Stimulated activated CD8-positive, alpha-beta memory T cell treated with anti-CD3 and anti-CD28 coated beads, Interleukin-15, amount 100 ng/mL, for 48 hours (primary cell): ENCODE results near the gene LMAN1.

Experiments used
- DNase-seq, 2 donors: peaks; one replicate each; pipeline ENCODE4 v3.0.0-alpha.2; 2020; ENCODE audit warnings: low read depth in 2 of 2

LMAN1 gene

GRCh38 chr18:59360381-59360780 is 1.3 kb upstream of the LMAN1 start:
- no peak for DNase-seq

DNA sequence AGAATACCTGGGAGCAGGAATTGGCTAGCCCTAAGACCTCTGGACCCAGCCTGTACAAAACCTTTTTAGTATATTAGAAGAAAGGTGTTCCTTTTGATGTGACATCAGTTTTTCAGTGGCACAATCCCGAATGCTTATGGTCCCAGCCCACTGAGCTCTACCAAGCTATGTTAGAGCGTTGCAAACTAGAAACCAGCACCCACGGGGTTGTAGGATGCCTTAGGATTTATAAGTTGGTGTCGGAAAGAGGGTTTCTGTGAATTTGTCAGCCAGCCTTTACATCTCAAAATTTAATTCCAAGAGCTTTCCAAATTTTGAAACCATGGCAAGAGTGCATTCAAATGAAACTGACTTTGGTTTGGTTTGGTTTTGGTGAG is 499 bp upstream of the LMAN1 start:
- no peak for DNase-seq

- no peak for DNase-seq
These were observed 702 bp downstream of the LMAN1 start for GRCh38 chr18:59358414-59358711.

- no peak for DNase-seq
These were observed 1.1 kb downstream of the LMAN1 start for GRCh38 chr18:59357928-59358327.

DNA sequence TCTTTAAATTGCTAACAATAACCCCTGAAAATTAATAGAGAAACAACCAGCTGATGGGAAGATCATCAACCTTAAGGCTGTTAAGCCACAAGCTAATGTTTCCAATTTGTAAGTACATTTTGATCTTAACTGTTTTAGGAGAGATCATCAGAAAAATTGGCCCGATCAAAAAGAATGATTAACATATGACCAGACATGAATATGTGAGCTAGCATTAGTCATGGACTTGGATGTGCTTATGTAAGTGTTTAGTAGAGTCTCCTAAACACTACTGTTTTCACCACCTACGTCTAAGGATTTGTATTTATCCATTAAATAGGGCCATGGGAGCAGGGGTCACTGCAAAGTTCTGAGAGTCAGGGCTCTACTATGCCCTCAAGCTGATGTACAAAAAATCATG is 4.3 kb downstream of the LMAN1 start:
- no peak for DNase-seq

- no peak for DNase-seq
These were observed 5.9 kb downstream of the LMAN1 start for GRCh38 chr18:59353079-59353680.

DNA sequence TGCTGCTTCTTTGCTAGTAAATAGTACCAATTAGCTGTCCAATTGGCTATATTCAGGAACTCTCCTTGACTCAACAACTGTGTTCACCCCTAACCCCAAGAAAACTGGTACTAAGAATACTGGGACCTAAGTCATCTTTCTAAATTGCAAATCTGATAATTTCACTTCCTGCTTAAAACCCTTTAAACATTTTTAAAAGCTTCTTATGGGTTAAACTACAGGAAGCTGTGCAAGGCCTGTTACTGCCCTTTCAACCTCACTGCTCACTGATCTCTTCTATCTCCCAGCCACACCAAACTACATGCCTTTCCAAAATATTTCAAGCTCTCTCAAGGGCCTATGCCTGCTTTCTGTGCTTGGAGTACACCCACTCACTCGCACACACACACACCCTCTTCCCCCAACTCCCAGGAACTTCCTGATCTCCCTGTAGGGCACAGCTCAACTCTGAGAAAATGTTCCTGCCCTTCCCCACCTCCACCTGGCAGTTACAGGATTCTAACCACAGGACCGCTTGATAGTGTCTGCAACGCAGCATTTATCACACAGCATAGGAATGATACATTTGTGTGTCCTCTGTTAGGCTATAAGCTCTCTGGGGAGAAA is 6.7 kb downstream of the LMAN1 start:
- DNase-seq: no peak

DNA sequence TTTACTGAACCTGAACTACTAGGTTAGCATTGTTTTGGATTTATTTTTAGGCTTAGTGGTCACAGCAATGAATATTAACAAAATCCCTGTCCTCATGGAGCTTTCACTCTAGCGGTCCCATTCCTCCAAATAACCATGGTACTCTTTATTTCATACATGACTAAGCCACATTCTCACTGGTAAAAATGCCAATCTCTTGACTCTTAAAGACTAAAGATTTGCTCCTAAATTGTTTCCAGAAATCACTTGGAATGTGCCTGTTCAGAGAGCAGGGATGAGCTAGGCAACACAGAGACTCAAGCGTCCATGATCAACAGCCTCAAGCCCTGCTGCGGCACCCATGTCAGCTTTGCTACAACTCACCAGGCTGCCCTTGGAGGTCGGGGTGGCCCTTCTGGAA is 13.5 kb downstream of the LMAN1 start:
- no peak for DNase-seq

DNA sequence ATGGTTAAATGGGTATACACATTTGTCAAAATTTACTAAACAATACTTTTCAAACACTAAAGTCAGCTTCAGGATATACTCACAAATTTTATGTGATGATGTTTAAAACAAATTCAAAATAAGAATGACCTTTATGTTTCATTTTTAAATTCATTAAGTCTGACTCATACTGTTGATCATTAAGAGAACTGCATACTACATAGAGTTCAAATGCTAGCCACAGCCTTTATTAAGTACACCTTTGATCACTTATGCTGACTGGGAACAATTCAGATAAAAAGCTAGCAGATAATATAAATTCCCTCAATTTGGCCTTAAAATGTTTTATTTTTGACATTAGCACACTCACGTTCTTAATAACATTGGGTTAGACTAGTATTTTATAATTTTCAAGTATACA is 14.1 kb downstream of the LMAN1 start:
- DNase-seq: no peak

DNA sequence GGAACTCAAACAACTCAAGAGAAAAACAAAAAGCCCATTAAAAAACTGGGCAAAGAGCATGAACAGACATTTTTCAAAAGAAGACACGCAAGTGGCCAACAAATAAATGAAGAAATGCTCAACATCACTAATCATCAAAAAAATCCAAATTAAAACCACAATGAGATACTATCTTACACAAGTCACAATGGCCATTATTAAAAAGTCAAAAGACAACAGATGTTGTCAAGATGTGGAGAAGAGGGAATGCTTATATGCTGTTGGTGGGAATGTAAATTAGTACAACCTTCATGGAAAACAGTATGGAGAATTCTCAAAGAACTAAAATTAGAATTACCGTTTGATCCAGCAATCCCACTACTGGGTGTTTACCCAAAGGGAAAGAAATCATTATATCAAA is 15.1 kb downstream of the LMAN1 start:
- no peak for DNase-seq

GRCh38 chr18:59340817-59341216 is 18.2 kb downstream of the LMAN1 start:
- no peak for DNase-seq

- DNase-seq: no peak
These were observed 18.8 kb downstream of the LMAN1 start for GRCh38 chr18:59340312-59340711.

- no peak for DNase-seq
These were observed 26.1 kb downstream of the LMAN1 start for GRCh38 chr18:59332986-59333385.

GRCh38 chr18:59328683-59329082 is 30.4 kb downstream of the LMAN1 start:
- no peak for DNase-seq

- DNase-seq: no peak
These were observed 33.1 kb downstream of the LMAN1 start for GRCh38 chr18:59325965-59326364.

DNA sequence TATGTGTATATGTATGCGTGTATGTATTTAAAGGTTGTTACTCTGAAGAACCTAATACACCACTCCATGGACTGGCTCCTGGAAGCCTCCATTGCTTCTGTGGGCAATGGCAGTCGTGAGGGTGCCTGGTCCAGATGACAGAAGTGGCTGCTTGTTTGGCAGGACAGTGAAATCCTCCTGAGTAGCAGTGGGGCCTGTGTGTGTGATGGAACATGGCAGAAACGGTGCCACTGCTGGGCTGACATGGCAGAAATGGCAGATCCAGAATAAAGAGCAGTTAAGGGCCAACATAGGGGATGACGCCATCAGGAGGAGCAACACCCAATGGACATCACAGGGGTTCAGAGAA is 34.5 kb downstream of the LMAN1 start:
- DNase-seq: no peak

- no peak for DNase-seq
These were observed 35.0 kb downstream of the LMAN1 start for GRCh38 chr18:59323931-59324622.

- no peak for DNase-seq
These were observed 40.5 kb downstream of the LMAN1 start, which contains the start of gene CPLX4 for GRCh38 chr18:59318460-59319050. Gene CPLX4, minus strand, starts transcription at chr18:59318649. Its CDS starts 187 bp downstream, at chr18:59318462.

GRCh38 chr18:59311631-59312030 is 47.4 kb downstream of the LMAN1 start:
- no peak for DNase-seq

- no peak for DNase-seq
These were observed 50.2 kb downstream of the LMAN1 start for GRCh38 chr18:59308938-59309260.

- DNase-seq: peak; percentile 41 to 44
These were observed 50.7 kb downstream of the LMAN1 start for GRCh38 chr18:59308248-59308937.

GRCh38 chr18:59306640-59307039 is 52.4 kb downstream of the LMAN1 start:
- DNase-seq: no peak

DNA sequence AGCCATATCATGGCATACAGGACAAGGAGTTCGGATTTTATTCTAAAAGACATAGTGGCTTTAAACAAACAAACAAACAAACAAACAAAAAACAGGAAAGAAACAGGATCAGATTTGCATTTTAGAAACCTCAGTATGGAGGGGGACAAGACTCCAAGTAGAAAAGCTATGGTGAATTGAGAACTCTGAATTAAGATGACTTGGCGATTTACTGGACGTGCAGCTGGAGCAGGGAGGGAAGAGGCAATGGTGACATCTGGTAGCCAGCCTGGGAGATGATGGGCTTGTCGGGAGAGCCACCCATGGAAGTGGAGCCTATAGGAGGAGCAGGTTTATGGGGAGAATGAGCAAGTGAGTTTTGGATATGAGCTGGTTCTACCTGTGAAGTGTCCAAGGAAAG is 53.8 kb downstream of the LMAN1 start:
- no peak for DNase-seq
